ENCODE data around the gene ZFP64. TPM values are rescaled to one million over a fixed set of nuclear protein-coding genes. Genes with fewer than 3 reads are reported as not detected.
"Not testable (repeated sequence)": the region's sequence is repeated elsewhere in the genome, so short reads cannot be mapped to it uniquely, and the experiment has no call there.

ZFP64 gene
- total and polyA plus RNA-seq, 2 donors (not counting 3 experiments of a cell fraction or from before 2014, with no cell fraction given), result 31.7 to 35.4 TPM

- intact Hi-C loops (cut with micrococcal nuclease) (no loop called here), dilution Hi-C loops (cut with MboI; ENCODE audit: extremely low pct_ligation_motif_present, low sequenced_read_pairs) (no loop called here)
- H3K4me1 ChIP-seq (ENCODE audit: control insufficient read depth, extremely low read depth, insufficient read depth, low read length), result no peaks in the 10 kb centered on the region
- no peaks in the 10 kb centered on the region for H3K36me3 ChIP-seq (ENCODE audit: control insufficient read depth in 2 of 2, extremely low read depth in 1 of 2, insufficient read depth in 2 of 2, low read length in 2 of 2)
- no peak overlapping the region for H3K4me3 ChIP-seq (replicated peaks in 1 of 3; ENCODE audit: insufficient read depth in 1 of 3, low read depth in 1 of 3, low read length in 3 of 3)
- FAIRE-seq (no peak), DNase-seq (ENCODE audit: low read depth, low spot score) (no peak)
- H3K27me3 ChIP-seq (ENCODE audit: control insufficient read depth in 2 of 2, insufficient read depth in 2 of 2, low read length in 2 of 2), result peaks cover 0 to 2% of the 10 kb centered on the region in 2 experiments
- H3K27ac ChIP-seq (ENCODE audit: insufficient read depth, low read depth, low read length), result no peak overlapping the region
- CTCF ChIA-PET, result interaction anchor here (1.0 kb wide), 1 partner anchor 1317 kb away, joined by 4 read pairs; no protein-coding TSS in a partner anchor
- H4K20me1 ChIP-seq (replicated peaks; ENCODE audit: control insufficient read depth, extremely low read depth, insufficient read depth, low read length), result no peaks in the 10 kb centered on the region
- TF ChIP-seq EZH2 (IDR thresholded peaks at IDR 0.05; ENCODE audit: borderline replicate concordance, low read depth, low read length, severe bottlenecking) (no peak), MYC (IDR thresholded peaks at IDR 0.05; ENCODE audit: low read depth, low read length) (no peak), MAX (IDR thresholded peaks at IDR 0.05; ENCODE audit: insufficient read depth, insufficient read length) (no peak), POLR2AphosphoS5 (IDR thresholded peaks at IDR 0.05; ENCODE audit: insufficient read depth, low read depth, low read length) (no peak), JUN (IDR thresholded peaks at IDR 0.05; ENCODE audit: borderline replicate concordance, insufficient read depth, insufficient read length, low read depth) (no peak), POLR2A (IDR thresholded peaks at IDR 0.05; ENCODE audit: low read depth, low read length) (no peak), CTCF (IDR thresholded peaks at IDR 0.05; ENCODE audit: extremely low read depth in 1 of 2, insufficient read depth in 1 of 2, low read depth in 1 of 2, low read length in 2 of 2) (no peak), GATA2 (IDR thresholded peaks at IDR 0.05; ENCODE audit: insufficient read depth, insufficient read length, low read depth, low read length) (no peak), FOS (IDR thresholded peaks at IDR 0.05; ENCODE audit: borderline replicate concordance, insufficient read depth, low read length) (no peak)
- no peaks in the 10 kb centered on the region for H3K79me2 ChIP-seq (ENCODE audit: control insufficient read depth, insufficient read depth, low read length)
- BruUV-seq (replicated peaks), result no TSS peak
- no peak overlapping the region for H2AFZ ChIP-seq (ENCODE audit: low read depth, low read length)
- POLR2A ChIA-PET, result no interaction called here
- H3K9me3 ChIP-seq (replicated peaks; ENCODE audit: control insufficient read depth, insufficient read depth, low read length), result no peaks in the 10 kb centered on the region
- no peak overlapping the region for H3K9ac ChIP-seq (replicated peaks; ENCODE audit: extremely low read depth, insufficient read depth, low read length)
- H3K4me2 ChIP-seq (ENCODE audit: insufficient read depth, low read length), result no peak overlapping the region
- H3K9me1 ChIP-seq (replicated peaks; ENCODE audit: control insufficient read depth, extremely low read depth, insufficient read depth, low read length), result no peaks in the 10 kb centered on the region
Measured at GRCh38 chr20:52230409-52230808, 38.8 kb upstream of the ZFP64 start.

- POLR2A ChIA-PET; H3K9me1 ChIP-seq (replicated peaks; ENCODE audit: control insufficient read depth, extremely low read depth, insufficient read depth, low read length); H3K9ac ChIP-seq (replicated peaks; ENCODE audit: extremely low read depth, insufficient read depth, low read length); H3K9me3 ChIP-seq (replicated peaks; ENCODE audit: control insufficient read depth, insufficient read depth, low read length); H3K4me3 ChIP-seq (replicated peaks in 1 of 3; ENCODE audit: insufficient read depth in 1 of 3, low read depth in 1 of 3, low read length in 3 of 3); H3K79me2 ChIP-seq (ENCODE audit: control insufficient read depth, insufficient read depth, low read length); DNase-seq (ENCODE audit: low read depth, low spot score); BruUV-seq (replicated peaks); H3K4me1 ChIP-seq (ENCODE audit: control insufficient read depth, extremely low read depth, insufficient read depth, low read length); H3K27me3 ChIP-seq (ENCODE audit: control insufficient read depth in 2 of 2, insufficient read depth in 2 of 2, low read length in 2 of 2); H3K4me2 ChIP-seq (ENCODE audit: insufficient read depth, low read length); intact Hi-C loops (cut with micrococcal nuclease); dilution Hi-C loops (cut with MboI; ENCODE audit: extremely low pct_ligation_motif_present, low sequenced_read_pairs); FAIRE-seq; H3K36me3 ChIP-seq (ENCODE audit: control insufficient read depth in 2 of 2, extremely low read depth in 1 of 2, insufficient read depth in 2 of 2, low read length in 2 of 2); H4K20me1 ChIP-seq (replicated peaks; ENCODE audit: control insufficient read depth, extremely low read depth, insufficient read depth, low read length); H2AFZ ChIP-seq (ENCODE audit: low read depth, low read length); CTCF ChIA-PET; H3K27ac ChIP-seq (ENCODE audit: insufficient read depth, low read depth, low read length): not testable (repeated sequence)
Measured at GRCh38 chr20:52229346-52229745, 37.8 kb upstream of the ZFP64 start.
